ENCODE data around the gene SLC27A1.

DNA sequence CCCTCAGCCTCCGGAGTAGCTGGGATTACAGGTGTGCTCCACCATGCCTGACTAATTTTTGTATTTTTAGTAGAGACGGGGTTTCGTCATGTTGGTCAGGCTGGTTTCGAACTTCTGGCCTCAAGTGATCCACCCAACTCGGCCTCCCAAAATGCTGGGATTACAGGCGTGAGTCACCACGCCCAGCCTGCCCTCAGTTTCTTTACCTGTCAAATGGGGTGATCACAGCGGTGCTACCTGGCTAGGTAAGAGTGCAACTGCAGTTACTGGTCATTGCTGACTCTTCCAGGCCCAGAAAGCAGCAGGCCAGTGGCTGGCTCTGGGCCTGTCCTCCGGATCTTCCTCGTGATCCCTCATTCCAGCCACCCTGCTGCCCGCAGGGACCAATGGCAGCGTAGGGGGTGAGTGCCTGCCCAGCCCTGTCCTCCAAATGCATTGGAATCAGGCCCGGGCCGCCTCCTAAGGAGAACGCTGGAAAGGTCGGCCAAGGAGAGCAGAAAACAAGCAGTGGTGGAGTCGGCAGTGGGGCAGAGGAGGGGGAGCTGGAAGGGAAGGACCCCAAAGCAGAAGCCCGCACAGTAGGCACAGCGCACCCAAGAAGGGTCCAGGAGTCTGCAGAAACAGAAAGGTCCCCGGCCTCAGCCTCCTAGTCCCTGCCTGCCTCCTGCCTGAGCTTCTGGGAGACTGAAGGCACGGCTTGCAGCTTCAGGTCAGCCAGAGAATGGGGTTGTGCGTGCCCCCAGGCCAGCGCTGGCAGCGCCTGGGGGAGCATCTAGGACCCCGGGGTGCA lies 1.8 kb upstream of the SLC27A1 start:
- TF ChIP-seq CTCF (IDR thresholded peaks at IDR 0.05) (no peak), POLR2A (IDR thresholded peaks at IDR 0.05) (no peak)

Data from lower leg skin (tissue), 3 donors.